Fibroblast of mammary gland (primary cell): ENCODE measurements around the gene NDRG2.
"Not testable (repeated sequence)": the region's sequence is repeated elsewhere in the genome, so short reads cannot be mapped to it uniquely, and the experiment has no call there.

ENCODE experiments used
- DNase-seq: peaks from one replicate; pipeline ENCODE4 v3.0.0-alpha.2; 2010; ENCODE audit warnings: low read depth
- H3K4me3 ChIP-seq: 2 replicates; pipeline ENCODE4 v1.5.1; 2011; ENCODE audit warnings: low read depth, mild to moderate bottlenecking, low read length, moderate library complexity; ENCODE audit not compliant: control insufficient read depth
- TF ChIP-seq, protein P1 (sequence below): conservative IDR thresholded peaks from 2 replicates; pipeline ENCODE4 v1.5.1; 2011; ENCODE audit warnings: low read depth, low read length, inconsistent platforms; ENCODE audit not compliant: control insufficient read depth, insufficient read depth

The NDRG2 gene

DNA sequence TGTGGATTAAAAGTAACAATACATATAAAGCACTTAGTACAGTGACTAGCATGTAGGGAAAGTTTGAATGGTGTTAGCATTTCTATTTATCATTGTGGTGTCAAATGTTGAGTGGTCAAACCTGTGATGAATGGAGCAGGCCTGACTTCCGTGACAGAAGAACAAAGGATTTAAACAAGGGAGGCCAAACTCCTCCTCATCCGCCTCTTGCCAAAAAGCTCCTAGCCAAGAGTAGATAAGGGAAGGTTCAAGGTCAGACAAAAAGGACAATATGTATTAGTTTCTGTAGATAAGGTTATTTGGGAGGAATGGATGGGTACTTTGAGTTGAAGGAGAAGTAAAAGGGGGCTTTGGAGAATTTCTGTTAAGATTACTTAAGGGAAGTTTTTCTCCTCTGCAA, 23.8 kb upstream of the NDRG2 start:
- no peak overlapping the region for H3K4me3 ChIP-seq
- no peak for DNase-seq
- TF ChIP-seq, protein P1, sequence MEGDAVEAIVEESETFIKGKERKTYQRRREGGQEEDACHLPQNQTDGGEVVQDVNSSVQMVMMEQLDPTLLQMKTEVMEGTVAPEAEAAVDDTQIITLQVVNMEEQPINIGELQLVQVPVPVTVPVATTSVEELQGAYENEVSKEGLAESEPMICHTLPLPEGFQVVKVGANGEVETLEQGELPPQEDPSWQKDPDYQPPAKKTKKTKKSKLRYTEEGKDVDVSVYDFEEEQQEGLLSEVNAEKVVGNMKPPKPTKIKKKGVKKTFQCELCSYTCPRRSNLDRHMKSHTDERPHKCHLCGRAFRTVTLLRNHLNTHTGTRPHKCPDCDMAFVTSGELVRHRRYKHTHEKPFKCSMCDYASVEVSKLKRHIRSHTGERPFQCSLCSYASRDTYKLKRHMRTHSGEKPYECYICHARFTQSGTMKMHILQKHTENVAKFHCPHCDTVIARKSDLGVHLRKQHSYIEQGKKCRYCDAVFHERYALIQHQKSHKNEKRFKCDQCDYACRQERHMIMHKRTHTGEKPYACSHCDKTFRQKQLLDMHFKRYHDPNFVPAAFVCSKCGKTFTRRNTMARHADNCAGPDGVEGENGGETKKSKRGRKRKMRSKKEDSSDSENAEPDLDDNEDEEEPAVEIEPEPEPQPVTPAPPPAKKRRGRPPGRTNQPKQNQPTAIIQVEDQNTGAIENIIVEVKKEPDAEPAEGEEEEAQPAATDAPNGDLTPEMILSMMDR = no peak

DNA sequence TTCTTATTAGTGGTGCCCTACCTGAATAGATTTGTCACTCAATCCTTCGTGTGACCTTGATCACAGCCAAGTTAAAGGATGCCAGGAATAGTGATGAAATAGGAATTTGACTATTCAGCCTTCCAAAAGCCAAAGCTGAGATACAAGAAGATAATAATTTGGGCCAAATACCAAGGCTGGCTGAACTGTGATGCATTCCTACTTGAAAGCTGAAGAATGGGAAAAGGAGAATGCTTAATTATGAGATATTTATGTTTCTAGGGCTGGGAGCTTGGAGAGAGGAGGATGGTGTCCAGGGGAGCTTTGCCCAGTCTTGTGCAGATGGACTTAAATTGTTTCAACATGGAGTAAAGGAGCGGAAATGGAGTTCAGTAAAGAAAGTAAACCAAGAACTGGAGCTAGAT, 22.5 kb upstream of the NDRG2 start:
- no peak for DNase-seq
- TF ChIP-seq, protein P1 = no peak
- no peak overlapping the region for H3K4me3 ChIP-seq

DNA sequence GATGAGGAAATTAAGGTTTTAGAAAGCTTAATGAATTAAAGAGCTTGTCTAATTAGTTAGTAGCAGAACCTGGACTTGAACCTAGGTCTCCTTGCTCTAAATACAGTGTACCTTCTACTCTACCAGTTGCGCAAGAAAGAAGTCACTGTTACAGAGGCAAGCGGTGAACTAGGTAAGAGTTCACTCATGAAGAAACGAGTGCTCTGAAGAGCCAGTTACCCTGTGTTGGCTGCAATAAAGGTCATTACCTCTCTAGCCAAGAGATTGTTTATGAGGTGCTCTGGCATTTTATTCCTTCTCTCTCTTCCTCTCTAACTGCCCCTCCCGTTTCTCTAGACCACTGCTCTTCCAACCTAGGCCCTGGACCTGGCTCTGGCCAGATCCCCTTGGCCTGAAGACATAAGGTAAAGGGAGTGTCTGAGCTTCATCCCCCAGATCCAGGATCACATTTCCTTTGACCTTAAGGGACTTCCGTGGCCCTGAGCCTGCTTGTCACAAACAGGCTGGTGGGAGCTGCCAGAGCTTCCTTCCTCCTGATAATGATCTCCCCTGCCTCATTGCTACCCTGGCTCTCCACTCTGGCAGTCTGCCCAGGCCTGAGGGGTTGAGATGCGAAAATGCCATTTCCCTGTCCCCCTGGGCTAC, 19.2 kb upstream of the NDRG2 start:
- no peak for DNase-seq
- no peak overlapping the region for H3K4me3 ChIP-seq
- TF ChIP-seq, protein P1 = no peak

DNA sequence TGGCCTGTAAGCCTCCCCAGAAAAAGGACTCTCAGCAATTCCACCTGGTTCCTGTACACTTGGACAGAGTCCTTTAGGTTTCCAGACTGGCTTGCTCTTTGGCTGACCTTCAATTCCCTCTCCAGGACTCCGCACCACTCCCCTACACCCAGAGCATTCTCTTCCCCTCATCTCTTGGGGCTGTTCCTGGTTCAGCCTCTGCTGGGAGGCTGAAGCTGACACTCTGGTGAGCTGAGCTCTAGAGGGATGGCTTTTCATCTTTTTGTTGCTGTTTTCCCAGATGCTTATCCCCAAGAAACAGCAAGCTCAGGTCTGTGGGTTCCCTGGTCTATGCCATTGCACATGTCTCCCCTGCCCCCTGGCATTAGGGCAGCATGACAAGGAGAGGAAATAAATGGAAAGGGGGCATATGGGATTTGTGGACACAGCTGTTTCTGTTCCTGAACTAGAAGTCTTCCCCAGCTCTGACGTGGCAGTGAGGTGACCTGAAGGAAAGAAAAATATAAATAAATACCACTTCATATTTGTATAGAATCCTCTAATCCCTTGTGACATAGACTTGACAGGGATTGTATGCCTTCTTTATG, 18.6 kb upstream of the NDRG2 start:
- DNase-seq = no peak
- TF ChIP-seq, protein P1 = no peak
- no peak overlapping the region for H3K4me3 ChIP-seq

DNA sequence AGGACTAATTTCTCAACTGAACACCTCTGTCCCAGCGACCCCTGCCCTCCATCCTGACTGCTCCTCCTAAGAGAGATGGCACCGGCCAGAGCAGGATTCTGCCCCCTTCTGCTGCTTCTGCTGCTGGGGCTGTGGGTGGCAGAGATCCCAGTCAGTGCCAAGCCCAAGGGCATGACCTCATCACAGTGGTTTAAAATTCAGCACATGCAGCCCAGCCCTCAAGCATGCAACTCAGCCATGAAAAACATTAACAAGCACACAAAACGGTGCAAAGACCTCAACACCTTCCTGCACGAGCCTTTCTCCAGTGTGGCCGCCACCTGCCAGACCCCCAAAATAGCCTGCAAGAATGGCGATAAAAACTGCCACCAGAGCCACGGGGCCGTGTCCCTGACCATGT, 18.1 kb upstream of the NDRG2 start:
- TF ChIP-seq, protein P1 = no peak
- no peak for DNase-seq
- H3K4me3 ChIP-seq = no peak overlapping the region

DNA sequence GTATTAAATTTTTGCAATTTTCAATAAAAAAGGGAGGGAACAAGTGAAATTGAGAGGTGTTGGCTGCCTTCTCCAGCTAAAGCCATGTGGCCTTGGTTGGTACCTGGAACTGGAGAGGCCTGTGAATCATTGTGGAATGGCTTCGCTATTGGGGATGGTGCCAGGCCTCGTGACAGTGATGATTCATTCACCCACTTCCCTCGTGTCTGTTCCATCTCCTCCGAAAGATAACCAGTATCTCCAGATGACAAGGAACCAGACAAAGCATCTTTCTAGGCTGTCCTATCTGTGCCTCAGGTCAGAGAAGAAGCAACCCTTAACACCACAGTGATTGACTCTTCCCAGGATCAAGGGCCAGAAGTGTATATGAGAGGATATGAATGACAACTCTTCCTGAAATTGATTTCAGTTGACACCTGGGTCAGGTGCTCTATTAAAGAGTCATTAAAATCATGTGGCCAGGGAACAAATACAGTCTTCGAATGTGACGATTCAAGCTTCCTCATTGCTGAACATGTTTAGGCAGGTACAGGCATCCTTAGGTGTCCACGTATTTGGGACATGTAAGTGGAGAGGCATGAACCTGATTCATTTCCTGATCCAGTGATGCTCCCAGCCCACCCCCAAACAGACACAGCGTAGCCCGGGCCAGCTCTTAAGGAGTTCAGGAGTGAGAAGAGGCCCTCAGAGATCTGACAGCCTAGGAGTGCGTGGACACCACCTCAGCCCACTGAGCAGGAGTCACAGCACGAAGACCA, 17.0 kb upstream of the NDRG2 start, which contains the start of gene RNASE7:
Gene RNASE7, plus strand, starts transcription at position 687 of the 758 bp plus-strand sequence. CDS start 631 bp downstream, outside the sequence.
- H3K4me3 ChIP-seq = no peak within 1 kb of the TSS
- peak; percentile 66 for DNase-seq
- TF ChIP-seq, protein P1 = no peak

DNA sequence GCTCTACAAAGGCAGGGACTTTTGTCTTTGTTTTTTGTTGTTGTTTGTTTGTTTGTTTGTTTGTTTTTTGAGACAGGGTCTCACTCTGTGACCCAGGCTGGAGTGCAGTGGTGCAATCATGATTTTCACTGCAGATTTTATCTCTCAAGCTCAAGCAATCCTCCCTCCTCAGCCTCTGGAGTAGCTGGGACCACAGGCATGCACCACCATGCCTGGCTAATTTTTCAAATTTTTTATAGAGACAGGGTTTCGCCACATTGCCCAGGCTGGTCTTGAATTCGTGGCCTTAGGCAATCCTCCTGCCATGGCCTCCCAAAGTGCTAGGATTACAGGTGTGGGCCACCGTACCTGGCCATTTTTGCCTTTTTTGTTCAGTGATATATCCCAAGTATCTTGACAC, 16.1 kb upstream of the NDRG2 start:
- not testable (repeated sequence) for H3K4me3 ChIP-seq, DNase-seq
